GM23248 (cell line): ENCODE measurements around the gene NCLN. TPM values are rescaled to one million over a fixed set of nuclear protein-coding genes. Genes with fewer than 3 reads are reported as not detected.

Experiments used
- DNase-seq: peaks from one replicate; pipeline ENCODE4 v3.0.0-alpha.2; 2015
- H2AFZ ChIP-seq: fragments of 200-600 bp; sonication (generic); 2 replicates; pipeline ENCODE4 v1.6.1; 2016; ENCODE audit warnings: antibody characterized with exemption
- H3F3A ChIP-seq: fragments of 200-600 bp; sonication (generic); 2 replicates; pipeline ENCODE4 v1.6.1; 2016; ENCODE audit warnings: mild to moderate bottlenecking, antibody characterized with exemption, mixed run types; ENCODE audit not compliant: insufficient read depth
- H3K27ac ChIP-seq: fragments of 200-600 bp; sonication (generic); 2 replicates; pipeline ENCODE4 v1.5.1; 2016; ENCODE audit warnings: mild to moderate bottlenecking
- H3K27me3 ChIP-seq: fragments of 200-600 bp; sonication (generic); replicated peaks from 2 replicates; pipeline ENCODE4 v1.6.1; 2016; ENCODE audit warnings: mild to moderate bottlenecking; ENCODE audit not compliant: insufficient read depth
- H3K36me3 ChIP-seq: fragments of 200-600 bp; sonication (generic); 2 replicates; pipeline ENCODE4 v1.6.1; 2016; ENCODE audit warnings: low read depth, mild to moderate bottlenecking
- H3K4me1 ChIP-seq: fragments of 200-600 bp; sonication (generic); 2 replicates; pipeline ENCODE4 v1.6.1; 2016; ENCODE audit warnings: mild to moderate bottlenecking; ENCODE audit not compliant: insufficient read depth
- H3K4me2 ChIP-seq: fragments of 200-600 bp; sonication (generic); one replicate; pipeline ENCODE4 v1.6.1; 2016; ENCODE audit warnings: mild to moderate bottlenecking; ENCODE audit not compliant: unreplicated experiment
- H3K4me3 ChIP-seq: fragments of 200-600 bp; sonication (generic); 2 replicates; pipeline ENCODE4 v1.5.1; 2016; ENCODE audit warnings: mild to moderate bottlenecking
- H3K79me2 ChIP-seq: fragments of 200-600 bp; sonication (generic); 2 replicates; pipeline ENCODE4 v1.6.1; 2016; ENCODE audit warnings: mild to moderate bottlenecking; ENCODE audit not compliant: insufficient read depth
- H3K9ac ChIP-seq: fragments of 200-600 bp; sonication (generic); 2 replicates; pipeline ENCODE4 v1.6.1; 2016; ENCODE audit warnings: mild to moderate bottlenecking
- H3K9me2 ChIP-seq: fragments of 200-600 bp; sonication (generic); 2 replicates; pipeline ENCODE4 v1.6.1; 2016; ENCODE audit warnings: mixed run types, mild to moderate bottlenecking, moderate library complexity; ENCODE audit not compliant: insufficient read depth
- H3K9me3 ChIP-seq: fragments of 200-600 bp; sonication (generic); one replicate; pipeline ENCODE4 v1.6.1; 2017; ENCODE audit warnings: low read depth
- H4K20me1 ChIP-seq: fragments of 200-600 bp; sonication (generic); 2 replicates; pipeline ENCODE4 v1.6.0; 2016; ENCODE audit not compliant: insufficient read depth
- EZH2 ChIP-seq: fragments of 200-600 bp; sonication (generic); IDR thresholded peaks from 2 replicates; pipeline ENCODE4 v1.6.1; 2018; ENCODE audit warnings: antibody characterized with exemption, mild to moderate bottlenecking; ENCODE audit not compliant: insufficient read depth, poor library complexity, severe bottlenecking
- EZH2phosphoT487 ChIP-seq: fragments of 200-600 bp; sonication (generic); IDR thresholded peaks from 2 replicates; pipeline ENCODE4 v1.6.1; 2018; ENCODE audit warnings: antibody characterized with exemption, moderate library complexity, mild to moderate bottlenecking, low read depth; ENCODE audit not compliant: insufficient read depth
- WGBS, 2 experiments: methylation state at CpG; one replicate each; pipeline ENCODE4 v1.1.6; 2015 to 2017; ENCODE audit warnings: low lambda C conversion rate in 2 of 2, low coverage in 1 of 2; ENCODE audit errors: missing lambda C conversion rate in 2 of 2; 5-methylcytosine and 5-hydroxymethylcytosine counted together
- in situ Hi-C: fragments of 300-500 bp; cut with MboI; formaldehyde crosslinking; loops from 2 replicates; pipeline ENCODE4 v1.15.0; 2020
- polyA plus RNA-seq: library from polyadenylated mRNA; unstranded; fragments of >200 nt; fragmentation: Nextera tagmentation; extraction: Ambion mirVana; gene quantifications from 2 replicates; pipeline ENCODE4 v1.2.1, GENCODE V29; 2016
- total RNA-seq: library from RNA; depleted of rRNA; stranded (reverse); fragments of >200 nt; shearing (Covaris generic); gene quantifications from 2 replicates; pipeline ENCODE4 v1.2.3, GENCODE V29; 2014

Gene NCLN
- total and polyA plus RNA-seq, 2 experiments from 2014 or later: 73.0 to 84.8 TPM

GRCh38 chr19:3210347-3211017 is 24.8 kb downstream of the NCLN start:
- Histone ChIP-seq H3F3A (no peaks in the 10 kb centered on the region), H3K9me2 (no peaks in the 10 kb centered on the region), H3K4me1 (no peaks in the 10 kb centered on the region), H3K36me3 (no peaks in the 10 kb centered on the region), H3K27ac (no peak overlapping the region), H3K9me3 (no peaks in the 10 kb centered on the region), H3K79me2 (no peaks in the 10 kb centered on the region), H3K27me3 (no peaks in the 10 kb centered on the region), H3K4me3 (no peak overlapping the region), H3K4me2 (no peak overlapping the region), H4K20me1 (no peaks in the 10 kb centered on the region), H2AFZ (no peak overlapping the region), H3K9ac (no peak overlapping the region)
- TF ChIP-seq EZH2 (no peak), EZH2phosphoT487 (no peak)
- WGBS, 2 experiments: 43 to 44% methylated on average over 19 to 20 of the region's 20 CpGs
- in situ Hi-C loops: no loop called here
- peak; percentile 62 for DNase-seq

- H3F3A ChIP-seq: no peaks in the 10 kb centered on the region
- no peak for DNase-seq
- H3K9me3 ChIP-seq: no peaks in the 10 kb centered on the region
- no peak overlapping the region for H3K4me3 ChIP-seq
- 26 to 32% methylated on average over 8 to 10 of the region's 12 CpGs for WGBS, 2 experiments
- no peaks in the 10 kb centered on the region for H3K36me3 ChIP-seq
- H4K20me1 ChIP-seq: no peaks in the 10 kb centered on the region
- H3K9me2 ChIP-seq: no peaks in the 10 kb centered on the region
- no peaks in the 10 kb centered on the region for H3K4me1 ChIP-seq
- no peak for TF ChIP-seq EZH2phosphoT487
- TF ChIP-seq EZH2: no peak
- H3K27ac ChIP-seq: no peak overlapping the region
- no peak overlapping the region for H3K9ac ChIP-seq
- H2AFZ ChIP-seq: no peak overlapping the region
- in situ Hi-C loops: no loop called here
- H3K4me2 ChIP-seq: no peak overlapping the region
- H3K27me3 ChIP-seq: no peaks in the 10 kb centered on the region
- no peaks in the 10 kb centered on the region for H3K79me2 ChIP-seq
These were observed 25.5 kb downstream of the NCLN start for GRCh38 chr19:3211191-3211590.

- H3K9me3 ChIP-seq: no peaks in the 10 kb centered on the region
- H3K27me3 ChIP-seq: no peaks in the 10 kb centered on the region
- H3K9ac ChIP-seq: no peak overlapping the region
- DNase-seq: no peak
- H3F3A ChIP-seq: no peaks in the 10 kb centered on the region
- H3K9me2 ChIP-seq: no peaks in the 10 kb centered on the region
- H3K36me3 ChIP-seq: no peaks in the 10 kb centered on the region
- no peaks in the 10 kb centered on the region for H3K4me1 ChIP-seq
- 88 to 96% methylated on average over 6 to 7 of the region's 7 CpGs for WGBS, 2 experiments
- H4K20me1 ChIP-seq: no peaks in the 10 kb centered on the region
- in situ Hi-C loops: no loop called here
- no peaks in the 10 kb centered on the region for H3K79me2 ChIP-seq
- H2AFZ ChIP-seq: no peak overlapping the region
- no peak overlapping the region for H3K4me2 ChIP-seq
- no peak for TF ChIP-seq EZH2phosphoT487
- no peak for TF ChIP-seq EZH2
- H3K27ac ChIP-seq: no peak overlapping the region
- no peak overlapping the region for H3K4me3 ChIP-seq
These were observed 27.4 kb downstream of the NCLN start for GRCh38 chr19:3213159-3213558.

GRCh38 chr19:3216874-3217273 is 31.1 kb downstream of the NCLN start:
- no peak overlapping the region for H3K4me2 ChIP-seq
- H3K36me3 ChIP-seq: no peaks in the 10 kb centered on the region
- in situ Hi-C loops: no loop called here
- no peaks in the 10 kb centered on the region for H3K4me1 ChIP-seq
- DNase-seq: no peak
- no peaks in the 10 kb centered on the region for H4K20me1 ChIP-seq
- no peaks in the 10 kb centered on the region for H3K9me3 ChIP-seq
- no peak overlapping the region for H2AFZ ChIP-seq
- no peaks in the 10 kb centered on the region for H3F3A ChIP-seq
- no peaks in the 10 kb centered on the region for H3K79me2 ChIP-seq
- H3K9ac ChIP-seq: no peak overlapping the region
- no peak for TF ChIP-seq EZH2phosphoT487
- no peak for TF ChIP-seq EZH2
- no peaks in the 10 kb centered on the region for H3K9me2 ChIP-seq
- no peaks in the 10 kb centered on the region for H3K27me3 ChIP-seq
- H3K27ac ChIP-seq: no peak overlapping the region
- H3K4me3 ChIP-seq: no peak overlapping the region
- WGBS, 2 experiments: 96 to 99% methylated on average over 4 to 5 of the region's 5 CpGs
